ENCODE results near the gene CLDN19. TPM values are rescaled to one million over a fixed set of nuclear protein-coding genes. Genes with fewer than 3 reads are reported as not detected.

Gene CLDN19
- total RNA-seq, 4 donors from 2014 or later = 0.28 TPM; not detected in 3

DNA sequence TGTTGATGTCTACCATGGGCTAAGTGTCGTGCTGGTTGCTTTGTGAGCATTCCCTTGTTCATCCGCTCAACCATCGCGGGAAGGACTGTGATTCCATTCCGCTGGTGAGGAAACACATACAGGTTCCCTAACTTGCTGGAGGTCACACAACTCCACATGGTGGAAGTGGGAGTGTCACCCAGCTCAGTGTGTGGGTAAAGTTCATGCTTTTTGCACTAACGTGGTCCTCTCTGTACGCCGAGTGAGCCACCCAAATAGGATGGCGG, 4.0 kb upstream of the CLDN19 start:
- intact Hi-C loops (cut with DNase I; ENCODE audit: low total_unique reads) = no loop called here
- Histone ChIP-seq H3K27me3 (no peaks in the 10 kb centered on the region), H3K4me1 (no peaks in the 10 kb centered on the region), H3K36me3 (no peaks in the 10 kb centered on the region), H3K27ac (no peak overlapping the region), H3K9me3 (no peaks in the 10 kb centered on the region), H3K4me3 (no peak overlapping the region)
- DNase-seq = no peak
- TF ChIP-seq, protein P1, sequence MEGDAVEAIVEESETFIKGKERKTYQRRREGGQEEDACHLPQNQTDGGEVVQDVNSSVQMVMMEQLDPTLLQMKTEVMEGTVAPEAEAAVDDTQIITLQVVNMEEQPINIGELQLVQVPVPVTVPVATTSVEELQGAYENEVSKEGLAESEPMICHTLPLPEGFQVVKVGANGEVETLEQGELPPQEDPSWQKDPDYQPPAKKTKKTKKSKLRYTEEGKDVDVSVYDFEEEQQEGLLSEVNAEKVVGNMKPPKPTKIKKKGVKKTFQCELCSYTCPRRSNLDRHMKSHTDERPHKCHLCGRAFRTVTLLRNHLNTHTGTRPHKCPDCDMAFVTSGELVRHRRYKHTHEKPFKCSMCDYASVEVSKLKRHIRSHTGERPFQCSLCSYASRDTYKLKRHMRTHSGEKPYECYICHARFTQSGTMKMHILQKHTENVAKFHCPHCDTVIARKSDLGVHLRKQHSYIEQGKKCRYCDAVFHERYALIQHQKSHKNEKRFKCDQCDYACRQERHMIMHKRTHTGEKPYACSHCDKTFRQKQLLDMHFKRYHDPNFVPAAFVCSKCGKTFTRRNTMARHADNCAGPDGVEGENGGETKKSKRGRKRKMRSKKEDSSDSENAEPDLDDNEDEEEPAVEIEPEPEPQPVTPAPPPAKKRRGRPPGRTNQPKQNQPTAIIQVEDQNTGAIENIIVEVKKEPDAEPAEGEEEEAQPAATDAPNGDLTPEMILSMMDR (IDR thresholded peaks at IDR 0.05) = no peak
- no peak for TF ChIP-seq POLR2A (IDR thresholded peaks at IDR 0.05)

DNA sequence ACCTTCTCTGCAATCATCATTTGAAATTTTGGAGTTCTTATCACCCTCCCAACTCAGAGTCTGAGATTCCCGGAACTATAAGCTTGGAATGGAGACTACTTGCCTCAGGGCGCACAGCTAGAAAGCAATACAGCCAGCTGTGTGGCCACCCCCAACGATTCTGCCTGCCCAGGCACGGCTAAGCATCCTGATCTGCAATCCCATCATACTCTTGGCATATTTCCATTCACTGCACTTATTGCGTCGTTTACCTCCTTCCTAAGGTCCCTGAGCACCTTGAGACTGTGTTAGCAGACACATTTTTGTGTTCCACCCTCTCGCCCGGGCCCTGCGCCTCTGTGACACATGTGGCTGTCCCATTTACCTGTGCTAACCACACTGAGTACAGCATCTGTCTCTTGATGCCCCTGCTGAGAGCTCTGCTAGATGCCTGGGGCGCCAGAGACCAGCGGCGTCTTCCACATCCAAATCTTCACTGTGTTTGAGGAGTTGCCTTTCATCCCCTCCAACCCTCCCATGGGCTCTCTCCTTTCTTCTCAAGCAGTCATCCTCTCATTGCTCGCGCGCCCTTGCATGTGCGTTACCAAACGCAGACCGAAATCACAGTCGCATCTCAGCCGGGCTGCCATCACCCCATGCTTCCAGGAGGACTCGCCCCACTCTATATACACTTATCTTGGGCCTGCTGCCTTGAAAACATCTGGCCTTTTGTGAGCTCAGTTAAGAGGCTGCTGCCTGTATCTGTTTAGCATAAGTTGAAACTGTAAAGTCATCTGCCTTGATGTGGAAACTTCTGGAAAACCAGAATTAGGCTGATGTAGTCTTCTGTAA, 3.5 kb upstream of the CLDN19 start:
- intact Hi-C loops (cut with DNase I; ENCODE audit: low total_unique reads) = no loop called here
- TF ChIP-seq POLR2A (IDR thresholded peaks at IDR 0.05) = no peak
- TF ChIP-seq, protein P1 (IDR thresholded peaks at IDR 0.05) = no peak
- Histone ChIP-seq H3K27ac (no peak overlapping the region), H3K4me1 (no peaks in the 10 kb centered on the region), H3K36me3 (no peaks in the 10 kb centered on the region), H3K4me3 (no peak overlapping the region), H3K27me3 (no peaks in the 10 kb centered on the region), H3K9me3 (no peaks in the 10 kb centered on the region)
- no peak for DNase-seq

DNA sequence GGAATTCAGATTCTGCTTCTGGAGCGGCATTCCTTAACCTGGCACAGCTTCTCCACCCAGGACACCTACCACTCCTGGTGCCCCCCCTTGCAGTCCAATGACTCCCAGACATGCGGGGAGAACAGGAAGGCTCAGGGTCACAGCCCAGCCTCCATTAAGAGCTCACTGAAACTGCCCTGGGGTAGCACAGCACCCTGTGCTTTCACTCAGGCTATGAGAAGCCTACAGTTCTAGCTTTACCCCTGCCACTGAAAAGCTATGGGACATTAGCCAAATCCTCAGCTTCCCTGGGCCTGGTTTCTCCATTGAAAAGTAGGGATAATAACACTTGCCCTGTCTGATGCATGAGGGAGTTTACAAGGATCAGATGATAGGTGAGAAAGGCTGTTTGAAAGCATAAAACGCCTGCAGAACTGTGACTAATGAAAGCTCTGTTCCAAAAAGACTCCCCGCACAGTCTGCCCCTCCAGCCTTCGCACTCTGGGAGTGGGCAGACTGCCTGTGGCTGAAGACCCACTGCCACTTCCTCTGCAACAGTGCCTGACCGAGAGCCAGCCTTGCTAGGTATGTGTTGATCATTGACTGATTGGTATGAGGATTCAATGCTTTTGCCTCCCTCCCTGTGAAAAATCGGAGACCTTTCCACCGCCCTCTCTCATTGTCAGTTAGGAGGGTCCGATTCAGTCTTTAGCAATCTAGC, 2.7 kb upstream of the CLDN19 start:
- DNase-seq = no peak
- TF ChIP-seq, protein P1 (IDR thresholded peaks at IDR 0.05) = no peak
- no peak for TF ChIP-seq POLR2A (IDR thresholded peaks at IDR 0.05)
- Histone ChIP-seq H3K27ac (no peak overlapping the region), H3K4me3 (no peak overlapping the region), H3K9me3 (no peaks in the 10 kb centered on the region), H3K27me3 (no peaks in the 10 kb centered on the region), H3K36me3 (no peaks in the 10 kb centered on the region), H3K4me1 (no peaks in the 10 kb centered on the region)
- intact Hi-C loops (cut with DNase I; ENCODE audit: low total_unique reads) = no loop called here

DNA sequence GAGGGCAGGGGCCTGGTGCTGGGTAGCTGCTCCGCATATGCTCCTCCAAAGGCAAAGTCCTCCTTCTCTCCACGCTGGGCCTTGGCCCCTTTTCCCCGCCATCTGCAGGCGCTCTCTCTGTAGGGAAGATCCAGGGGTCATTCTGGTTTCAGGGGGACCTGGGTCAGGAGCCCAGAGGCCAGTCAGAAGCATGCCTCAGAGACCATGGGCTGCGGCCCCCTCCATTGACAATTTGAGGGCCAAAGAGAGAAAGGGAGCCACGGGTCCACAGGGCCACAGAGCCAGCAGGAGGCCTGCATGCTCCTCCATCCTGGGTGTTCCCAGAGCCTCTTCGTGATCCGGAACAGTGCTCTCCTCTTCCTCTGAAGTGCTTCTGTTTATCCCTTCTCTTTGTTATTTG, 2.1 kb upstream of the CLDN19 start:
- no peak overlapping the region for H3K4me3 ChIP-seq
- DNase-seq = no peak
- no peaks in the 10 kb centered on the region for H3K4me1 ChIP-seq
- intact Hi-C loops (cut with DNase I; ENCODE audit: low total_unique reads) = no loop called here
- no peaks in the 10 kb centered on the region for H3K36me3 ChIP-seq
- TF ChIP-seq, protein P1 (IDR thresholded peaks at IDR 0.05) = no peak
- no peak for TF ChIP-seq POLR2A (IDR thresholded peaks at IDR 0.05)
- no peak overlapping the region for H3K27ac ChIP-seq
- H3K27me3 ChIP-seq = no peaks in the 10 kb centered on the region
- no peaks in the 10 kb centered on the region for H3K9me3 ChIP-seq

DNA sequence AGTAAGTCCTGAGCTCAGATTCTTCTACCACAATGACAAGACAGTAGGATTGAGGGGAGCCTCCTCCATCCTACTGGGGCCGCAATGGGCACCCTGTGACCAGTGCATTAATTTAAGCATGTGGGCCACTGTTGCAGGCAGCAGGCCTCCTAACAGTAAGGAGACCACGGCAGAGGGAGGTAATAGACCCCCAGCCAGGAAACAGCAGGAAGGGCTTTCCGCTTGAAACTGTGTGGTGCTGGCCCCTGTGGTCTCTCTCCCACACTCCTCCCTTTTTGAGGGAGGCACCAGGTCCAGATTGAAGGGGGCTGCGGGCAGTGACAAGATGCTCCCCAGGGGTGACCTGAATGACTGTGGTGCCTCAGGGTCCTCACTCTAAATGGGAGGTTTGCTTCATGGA, 1.7 kb upstream of the CLDN19 start:
- Histone ChIP-seq H3K4me1 (no peaks in the 10 kb centered on the region), H3K4me3 (no peak overlapping the region), H3K27me3 (no peaks in the 10 kb centered on the region), H3K36me3 (no peaks in the 10 kb centered on the region), H3K27ac (no peak overlapping the region), H3K9me3 (no peaks in the 10 kb centered on the region)
- TF ChIP-seq, protein P1 (IDR thresholded peaks at IDR 0.05) = no peak
- no peak for TF ChIP-seq POLR2A (IDR thresholded peaks at IDR 0.05)
- no peak for DNase-seq
- intact Hi-C loops (cut with DNase I; ENCODE audit: low total_unique reads) = no loop called here
